HL-60 (cell line): ENCODE measurements around the gene PLEKHG1.

Experiments used
- DNase-seq, 2 experiments: peaks; one replicate each; pipeline ENCODE4 v3.0.0-alpha.2; 2010 to 2020; ENCODE audit warnings: low read depth in 1 of 2, low spot score in 1 of 2
- H3K27ac ChIP-seq: fragments of 250-450 bp; sonication (Bioruptor Pico); replicated peaks from 2 replicates; pipeline ENCODE4 v1.5.1; 2020; ENCODE audit warnings: mild to moderate bottlenecking, moderate library complexity
- H3K27me3 ChIP-seq: fragments of 250-450 bp; sonication (Bioruptor Pico); 2 replicates; pipeline ENCODE4 v1.5.1; 2021; ENCODE audit warnings: mild to moderate bottlenecking, moderate library complexity; ENCODE audit not compliant: insufficient read depth, poor library complexity, severe bottlenecking
- H3K4me3 ChIP-seq: replicated peaks from 2 replicates; pipeline ENCODE4 v1.5.1; 2011; ENCODE audit warnings: mild to moderate bottlenecking, control low read depth, low read length; ENCODE audit not compliant: insufficient read depth
- CTCF ChIP-seq: IDR thresholded peaks from one replicate; pipeline ENCODE4 v1.5.1; 2011; ENCODE audit warnings: low read length, control low read depth, inconsistent platforms; ENCODE audit not compliant: insufficient read depth
- GABPA ChIP-seq: IDR thresholded peaks from 2 replicates; pipeline ENCODE4 v1.6.1; 2012; ENCODE audit warnings: low read depth
- POLR2AphosphoS5 ChIP-seq: IDR thresholded peaks from 2 replicates; pipeline ENCODE4 v1.6.1; 2012; ENCODE audit warnings: low read depth
- REST ChIP-seq: IDR thresholded peaks from 2 replicates; pipeline ENCODE4 v1.6.1; 2012; ENCODE audit warnings: low read depth; ENCODE audit not compliant: insufficient replicate concordance
- SPI1 ChIP-seq: IDR thresholded peaks from 2 replicates; pipeline ENCODE4 v1.6.1; 2012; ENCODE audit warnings: low read depth, mild to moderate bottlenecking, borderline replicate concordance

Gene PLEKHG1

GRCh38 chr6:150576651-150577226 is 22.9 kb upstream of the PLEKHG1 start:
- no peak for TF ChIP-seq POLR2AphosphoS5
- no peak for TF ChIP-seq GABPA
- TF ChIP-seq REST, result no peak
- no peak for TF ChIP-seq CTCF
- TF ChIP-seq SPI1, result no peak

GRCh38 chr6:150579611-150580010 is 20.1 kb upstream of the PLEKHG1 start:
- DNase-seq, result no peak
- no peak overlapping the region for H3K4me3 ChIP-seq
- no peak for TF ChIP-seq REST
- TF ChIP-seq POLR2AphosphoS5, result no peak
- no peak for TF ChIP-seq GABPA
- TF ChIP-seq SPI1, result no peak
- TF ChIP-seq CTCF, result no peak
- H3K27ac ChIP-seq, result no peak overlapping the region
- H3K27me3 ChIP-seq, result no peaks in the 10 kb centered on the region

More at GRCh38 chr6:150576651-150577226, 22.9 kb upstream of the PLEKHG1 start:
- H3K27me3 ChIP-seq, result peaks cover 2% of the 10 kb centered on the region
- no peak overlapping the region for H3K27ac ChIP-seq
- no peak for DNase-seq
- H3K4me3 ChIP-seq, result no peak overlapping the region

GRCh38 chr6:150580489-150580888 is 19.2 kb upstream of the PLEKHG1 start:
- no peak for DNase-seq
- Histone ChIP-seq H3K27ac (no peak overlapping the region), H3K27me3 (no peaks in the 10 kb centered on the region), H3K4me3 (no peak overlapping the region)
- no peak for TF ChIP-seq GABPA
- TF ChIP-seq CTCF, result no peak

- Histone ChIP-seq H3K4me3 (no peak overlapping the region), H3K27ac (no peak overlapping the region), H3K27me3 (no peaks in the 10 kb centered on the region)
- no peak for DNase-seq
- no peak for TF ChIP-seq CTCF
- TF ChIP-seq GABPA, result no peak
- TF ChIP-seq SPI1, result no peak
- no peak for TF ChIP-seq POLR2AphosphoS5
- no peak for TF ChIP-seq REST
Observed at GRCh38 chr6:150584065-150584464, 15.6 kb upstream of the PLEKHG1 start.
